GM12878 (cell line): ENCODE results near the gene AQP3. TPM values are rescaled to one million over a fixed set of nuclear protein-coding genes. Genes with fewer than 3 reads are reported as not detected.

Experiments
- ATAC-seq: fragments of 200-7000 bp; cut with Tn5 transposase; 3 replicates; pipeline ENCODE4 v1.9.1; 2020; ENCODE audit warnings: mild to moderate bottlenecking, moderate library complexity
- BruUV-seq: library from RNA; stranded (reverse); fragments of 400-500 nt; replicated peaks from 2 replicates; lab custom pipeline; 2021; lab: Mats Ljungman, UMichigan
- CTCF ChIA-PET: fragments of 300-600 bp; sonication (Branson Sonifier 250); formaldehyde crosslinking; extraction: SDS; loops from one replicate; lab custom pipeline; 2021; ENCODE audit warnings: inconsistent platforms; lab: Yijun Ruan, JAX
- POLR2A ChIA-PET: fragments of 350-600 bp; formaldehyde crosslinking; extraction: SDS; loops from one replicate; lab custom pipeline; 2021; ENCODE audit warnings: inconsistent platforms; lab: Charles Lee
- RAD21 ChIA-PET: fragments of 300-600 bp; sonication (Branson Sonifier 250); formaldehyde crosslinking; loops from one replicate; lab custom pipeline; 2023; ENCODE audit warnings: antibody characterized with exemption; ENCODE audit not compliant: unreplicated experiment; lab: Charles Lee
- SMC1A ChIA-PET: fragments of 300-600 bp; sonication (Branson Sonifier 250); formaldehyde crosslinking; loops from one replicate; lab custom pipeline; 2023; ENCODE audit not compliant: unreplicated experiment, uncharacterized antibody; lab: Charles Lee
- DNase-seq: peaks from one replicate; pipeline ENCODE4 v3.0.0-alpha.2; 2011; ENCODE audit warnings: low read depth, low spot score
- FAIRE-seq: peaks from 3 replicates; lab custom pipeline; 2011; peaks lifted over from hg19 to GRCh38; lab: Jason Lieb, UNC
- H2AFZ ChIP-seq: 2 replicates; pipeline ENCODE4 v1.6.0; 2011; ENCODE audit warnings: low read depth, low read length, control low read depth; ENCODE audit not compliant: control insufficient read depth
- H3K27ac ChIP-seq: 2 replicates; pipeline ENCODE4 v1.5.1; 2011; ENCODE audit warnings: control low read depth; ENCODE audit not compliant: control insufficient read depth, insufficient read depth
- H3K27me3 ChIP-seq, 2 experiments: replicated peaks in 1 of 2; 2 replicates each; pipeline versions ENCODE4 v1.6.0 to v1.6.1; 2011; ENCODE audit warnings: low read length in 1 of 2; ENCODE audit not compliant: control insufficient read depth in 2 of 2, insufficient read depth in 2 of 2
- H3K36me3 ChIP-seq, 2 experiments: 2 replicates each; pipeline ENCODE4 v1.5.1; 2011; ENCODE audit warnings: low read length in 1 of 2; ENCODE audit not compliant: control insufficient read depth in 2 of 2, insufficient read depth in 2 of 2
- H3K4me1 ChIP-seq: 2 replicates; pipeline ENCODE4 v1.6.1; 2011; ENCODE audit warnings: mild to moderate bottlenecking, low read length, moderate library complexity, mixed read lengths; ENCODE audit not compliant: control insufficient read depth, insufficient read depth
- H3K4me2 ChIP-seq: 2 replicates; pipeline ENCODE4 v1.6.0; 2011; ENCODE audit warnings: control low read depth; ENCODE audit not compliant: control insufficient read depth, insufficient read depth
- H3K4me3 ChIP-seq: fragments of 200-600 bp; sonication (generic); 2 replicates; pipeline ENCODE4 v1.5.1; 2016
- H3K79me2 ChIP-seq: 2 replicates; pipeline ENCODE4 v1.6.0; 2011; ENCODE audit warnings: low read length; ENCODE audit not compliant: control insufficient read depth, insufficient read depth
- H3K9ac ChIP-seq: 2 replicates; pipeline ENCODE4 v1.8.0; 2011; ENCODE audit warnings: low read length, control low read depth, mixed read lengths; ENCODE audit not compliant: control insufficient read depth, insufficient read depth
- H3K9me3 ChIP-seq: replicated peaks from 3 replicates; pipeline ENCODE4 v1.5.1; 2011; ENCODE audit warnings: mild to moderate bottlenecking, low read length; ENCODE audit not compliant: control insufficient read depth, insufficient read depth
- H4K20me1 ChIP-seq: 2 replicates; pipeline ENCODE4 v1.6.0; 2011; ENCODE audit not compliant: control insufficient read depth, insufficient read depth
- BHLHE40 ChIP-seq, 2 experiments: fragments of 450-650 bp in 1 of 2; IDR thresholded peaks; 2 replicates each; pipeline ENCODE4 v1.6.1; 2011 to 2017; ENCODE audit warnings: low read depth in 2 of 2, borderline replicate concordance in 1 of 2, improper control_type of control experiment in 1 of 2, low read length in 1 of 2, mild to moderate bottlenecking in 1 of 2
- BRCA1 ChIP-seq: IDR thresholded peaks from 2 replicates; pipeline ENCODE4 v1.6.1; 2011; ENCODE audit warnings: low read depth, low read length, improper control_type of control experiment
- CBX3 ChIP-seq: fragments of 200-600 bp; sonication (generic); IDR thresholded peaks from 2 replicates; pipeline ENCODE4 v1.6.1; 2016; ENCODE audit warnings: low read depth, borderline replicate concordance
- CUX1 ChIP-seq: IDR thresholded peaks from 2 replicates; pipeline ENCODE4 v1.6.1; 2012; ENCODE audit warnings: improper control_type of control experiment, low read depth, low read length; ENCODE audit not compliant: insufficient replicate concordance
- MXI1 ChIP-seq: fragments of 150-350 bp; IDR thresholded peaks from 2 replicates; pipeline ENCODE4 v1.6.1; 2011; ENCODE audit warnings: low read depth, mild to moderate bottlenecking, inconsistent platforms, low read length, improper control_type of control experiment
- NFYB ChIP-seq: IDR thresholded peaks from 2 replicates; pipeline ENCODE4 v1.6.1; 2011; ENCODE audit warnings: low read depth, mild to moderate bottlenecking, low read length, improper control_type of control experiment, moderate library complexity; ENCODE audit not compliant: insufficient read depth
- POU2F2 ChIP-seq: IDR thresholded peaks from 3 replicates; pipeline ENCODE4 v1.6.1; 2011; ENCODE audit warnings: low read depth, mild to moderate bottlenecking, low read length, borderline replicate concordance
- PRDM15 ChIP-seq: fragments of 450-650 bp; formaldehyde crosslinking; IDR thresholded peaks from 2 replicates; pipeline ENCODE4 v1.4.0; 2020; ENCODE audit warnings: mild to moderate bottlenecking, moderate library complexity
- RAD51 ChIP-seq: fragments of 450-650 bp; IDR thresholded peaks from 2 replicates; pipeline ENCODE4 v1.6.1; 2016; ENCODE audit warnings: moderate library complexity, mild to moderate bottlenecking, inconsistent platforms
- ZBTB11 ChIP-seq: fragments of 450-650 bp; formaldehyde crosslinking; IDR thresholded peaks from 2 replicates; pipeline ENCODE4 v1.5.0; 2022; ENCODE audit warnings: mild to moderate bottlenecking, missing genetic modification characterization
- ZNF274 ChIP-seq: IDR thresholded peaks from one replicate; pipeline ENCODE4 v1.8.0; 2011; ENCODE audit not compliant: insufficient read length, insufficient read depth
- WGBS: methylation state at CpG from one replicate; pipeline ENCODE4 v1.1.6; 2016; ENCODE audit warnings: low lambda C conversion rate; ENCODE audit not compliant: insufficient replicate concordance, insufficient coverage; ENCODE audit errors: missing lambda C conversion rate; 5-methylcytosine and 5-hydroxymethylcytosine counted together
- in situ Hi-C: fragments of 300-500 bp; cut with MboI; formaldehyde crosslinking; loops from 9 replicates; pipeline ENCODE4 v1.14.3; 2018; ENCODE audit warnings: mixed read lengths
- intact Hi-C: fragments of 100-400 bp; cut with micrococcal nuclease; formaldehyde crosslinking; loops from one replicate; pipeline ENCODE4 v1.14.2; 2022; ENCODE audit not compliant: unreplicated experiment
- polyA plus RNA-seq, 11 experiments: library from polyadenylated mRNA; depleted of rRNA in 4 of 11; unstranded in 6 of 11; stranded (reverse) in 5 of 11; fragments of >200 nt; fragmentation: Nextera tagmentation in 4 of 11; fragmentation: Illumina TruSeq in 1 of 11; extraction: Ambion mirVana in 4 of 11; extraction: Trizol in 1 of 11; gene quantifications; 1 replicate in 1 of 11; 2 replicates in 10 of 11; pipeline versions ENCODE4 v1.2.1 to v1.2.3, GENCODE V29; 2011 to 2016; ENCODE audit warnings: inconsistent platforms in 2 of 11, missing spikeins in 2 of 11, low read depth in 1 of 11
- total RNA-seq, 4 experiments: library from RNA; depleted of rRNA in 3 of 4; stranded (reverse); fragments of >200 nt in 3 of 4; fragmentation: Illumina TruSeq in 1 of 4; extraction: Trizol in 1 of 4; gene quantifications; 2 replicates each; pipeline versions ENCODE4 v1.2.1 to v1.2.3, GENCODE V29; 2013 to 2021

Gene AQP3
- total and polyA plus RNA-seq, 10 of the 15 experiments (the other 5 are each of a cell fraction or from before 2014, with no cell fraction given) = 0.60 to 11.8 (median 4.5) TPM

GRCh38 chr9:33467526-33467925 lies 20.1 kb upstream of the AQP3 start:
- ChIA-PET POLR2A (no interaction called here), CTCF (interaction anchor here (1.2 to 14.3 kb wide), 18 partner anchors 8 to 184 kb away, joined by 3 to 154 read pairs (median 10); partner anchors contain the start of gene AQP3), SMC1A (interaction anchor here (0.6 to 2.6 kb wide), 9 partner anchors 8 to 180 kb away, joined by 3 to 17 read pairs (median 4); no protein-coding TSS in a partner anchor), RAD21 (interaction anchor here (0.9 to 3.8 kb wide), 7 partner anchors 9 to 180 kb away, joined by 4 to 39 read pairs (median 9); no protein-coding TSS in a partner anchor)
- no peak overlapping the region for H3K9ac ChIP-seq
- peaks cover 8% of the 10 kb centered on the region for H3K79me2 ChIP-seq
- no peaks in the 10 kb centered on the region for H3K27me3 ChIP-seq
- no peak overlapping the region for H3K4me3 ChIP-seq
- peaks cover 7% of the 10 kb centered on the region for H3K4me1 ChIP-seq
- no peak overlapping the region for H2AFZ ChIP-seq
- no peak overlapping the region for H3K27ac ChIP-seq
- in situ Hi-C loops (no loop called here), intact Hi-C loops (no loop called here)
- no peaks in the 10 kb centered on the region for H3K9me3 ChIP-seq
- ATAC-seq = no peak
- no peak overlapping the region for H3K4me2 ChIP-seq
- no peak for DNase-seq
- no peaks in the 10 kb centered on the region for H4K20me1 ChIP-seq
- no TSS peak for BruUV-seq
- WGBS = 96% methylated on average over 7 of the region's 7 CpGs
- FAIRE-seq = no peak
- peaks cover 37 to 55% of the 10 kb centered on the region in 2 experiments for H3K36me3 ChIP-seq
- TF ChIP-seq CBX3 = no peak
- no peak for TF ChIP-seq ZBTB11
- no peak for TF ChIP-seq BRCA1
- TF ChIP-seq BHLHE40 (IDR thresholded peaks at IDR 0.05; ENCODE audit: borderline replicate concordance in 1 of 2, low read depth in 2 of 2, low read length in 1 of 2) = no peak
- no peak for TF ChIP-seq PRDM15
- TF ChIP-seq CUX1 = no peak
- no peak for TF ChIP-seq MXI1
- TF ChIP-seq RAD51 = no peak
- TF ChIP-seq NFYB = no peak
- TF ChIP-seq POU2F2 = no peak
- TF ChIP-seq ZNF274 = no peak
